NCI-H2107 (cell line): ENCODE results near the gene BTBD16.
A peak's percentile ranks its signal among the peaks of the same experiment; 100 is the strongest.

Experiments
- DNase-seq: peaks from one replicate; lab custom pipeline; 2025; lab: John Stamatoyannopoulos, UW

The BTBD16 gene

GRCh38 chr10:122271076-122271475, at the start of gene BTBD16:
Gene BTBD16 (plus strand): TSS chr10:122271296. CDS start chr10:122275082, 3,786 bp downstream.
- no peak for DNase-seq

- DNase-seq: no peak
These were observed 49.1 kb upstream of the BTBD16 start for GRCh38 chr10:122221958-122222357.

GRCh38 chr10:122222638-122223037, 48.5 kb upstream of the BTBD16 start:
- no peak for DNase-seq

- no peak for DNase-seq
These were observed 46.9 kb upstream of the BTBD16 start for GRCh38 chr10:122224159-122224558.

- no peak for DNase-seq
These were observed 45.8 kb upstream of the BTBD16 start for GRCh38 chr10:122225330-122225729.

GRCh38 chr10:122227754-122228153, 43.3 kb upstream of the BTBD16 start:
- no peak for DNase-seq

GRCh38 chr10:122229666-122230065, 41.4 kb upstream of the BTBD16 start:
- no peak for DNase-seq

GRCh38 chr10:122230222-122230621, 40.9 kb upstream of the BTBD16 start:
- no peak for DNase-seq

GRCh38 chr10:122232769-122233168, 38.3 kb upstream of the BTBD16 start:
- no peak for DNase-seq

- no peak for DNase-seq
These were observed 37.2 kb upstream of the BTBD16 start for GRCh38 chr10:122233857-122234348.

GRCh38 chr10:122234416-122234815, 36.7 kb upstream of the BTBD16 start:
- peak; percentile 32 for DNase-seq

- DNase-seq: no peak
These were observed 34.3 kb upstream of the BTBD16 start for GRCh38 chr10:122236690-122237306.

- DNase-seq: no peak
These were observed 33.6 kb upstream of the BTBD16 start for GRCh38 chr10:122237331-122237990.

GRCh38 chr10:122239578-122240257, 31.4 kb upstream of the BTBD16 start:
- DNase-seq: no peak

- no peak for DNase-seq
These were observed 30.7 kb upstream of the BTBD16 start for GRCh38 chr10:122240401-122240800.

- DNase-seq: no peak
These were observed 29.3 kb upstream of the BTBD16 start for GRCh38 chr10:122241836-122242235.

- DNase-seq: no peak
These were observed 27.5 kb upstream of the BTBD16 start for GRCh38 chr10:122243550-122243949.

- no peak for DNase-seq
These were observed 26.8 kb upstream of the BTBD16 start for GRCh38 chr10:122244001-122244975.

GRCh38 chr10:122245136-122245535, 26.0 kb upstream of the BTBD16 start:
- DNase-seq: peak; percentile 31

- DNase-seq: no peak
These were observed 25.2 kb upstream of the BTBD16 start for GRCh38 chr10:122245897-122246296.

- DNase-seq: no peak
These were observed 24.1 kb upstream of the BTBD16 start for GRCh38 chr10:122246830-122247520.
